ENCODE data around the gene GRHL1. TPM values are rescaled to one million over a fixed set of nuclear protein-coding genes. Genes with fewer than 3 reads are reported as not detected.
"Not testable (repeated sequence)": the region's sequence is repeated elsewhere in the genome, so short reads cannot be mapped to it uniquely, and the experiment has no call there.

The GRHL1 gene
- total and polyA plus RNA-seq, 2 donors (not counting 1 experiment from before 2014, with no cell fraction given), result 0.25 to 0.76 TPM

- intact Hi-C loops (cut with micrococcal nuclease), result no loop called here
- CTCF ChIA-PET, result no interaction called here
- WGBS (ENCODE audit: insufficient coverage), result 98% methylated on average over 34 of the region's 36 CpGs
Measured at GRCh38 chr2:10009811-10010781, 58.6 kb downstream of the GRHL1 start.

DNA sequence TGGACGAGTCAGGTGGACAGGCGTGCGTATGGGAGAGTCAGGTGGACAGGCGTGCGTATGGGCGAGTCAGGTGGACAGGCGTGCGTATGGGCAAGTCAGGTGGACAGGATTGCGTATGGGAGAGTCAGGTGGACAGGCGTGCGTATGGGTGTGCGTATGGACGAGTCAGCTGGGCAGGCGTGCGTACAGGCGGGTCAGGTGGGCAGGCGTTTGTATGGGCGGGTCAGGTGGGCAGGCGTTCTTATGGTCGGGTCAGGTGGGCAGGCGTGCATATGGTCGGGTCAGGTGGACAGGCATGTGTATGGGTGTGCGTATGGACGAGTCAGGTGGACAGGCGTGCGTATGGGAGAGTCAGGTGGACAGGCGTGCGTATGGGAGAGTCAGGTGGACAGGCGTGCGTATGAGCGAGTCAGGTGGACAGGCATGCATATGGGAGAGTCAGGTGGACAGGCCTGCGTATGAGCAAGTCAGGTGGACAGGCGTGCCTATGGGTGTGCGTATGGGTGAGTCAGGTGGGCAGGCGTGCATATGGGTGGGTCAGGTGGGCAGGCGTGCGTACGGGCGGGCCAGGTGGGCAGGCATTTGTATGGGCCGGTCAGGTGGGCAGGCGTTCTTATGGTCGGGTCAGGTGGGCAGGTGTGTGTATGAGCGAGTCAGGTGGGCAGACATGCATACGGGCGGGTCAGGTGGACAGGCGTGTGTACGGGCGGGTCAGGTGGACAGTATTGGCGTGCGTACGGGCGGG lies 59.5 kb downstream of the GRHL1 start:
- H3K4me3 Mint-ChIP-seq; H3K27me3 ChIP-seq (replicated peaks in 1 of 4; ENCODE audit: control extremely low read depth in 1 of 4, control insufficient read depth in 3 of 4, insufficient read depth in 4 of 4, low read length in 3 of 4); H3K4me2 ChIP-seq (replicated peaks; ENCODE audit: low read depth, low read length, poor library complexity, severe bottlenecking); H3K4me1 Mint-ChIP-seq; POLR2A ChIA-PET; H3K9ac ChIP-seq (ENCODE audit: low read length); H3K27me3 Mint-ChIP-seq; ATAC-seq (ENCODE audit: low read depth); H3K79me2 ChIP-seq (ENCODE audit: control insufficient read depth, insufficient read depth, low read length); H3K9me3 Mint-ChIP-seq (ENCODE audit: insufficient read depth); H3K4me1 ChIP-seq (ENCODE audit: control insufficient read depth in 2 of 2, insufficient read depth in 2 of 2, low read length in 2 of 2); CTCF ChIA-PET; H4K20me1 ChIP-seq (ENCODE audit: control insufficient read depth, insufficient read depth, low read length, poor library complexity, severe bottlenecking); H3K27ac ChIP-seq (ENCODE audit: low read length in 2 of 2); DNase-seq; H2AFZ ChIP-seq (ENCODE audit: insufficient read depth, low read depth, low read length, poor library complexity, severe bottlenecking); H3K36me3 ChIP-seq (replicated peaks in 1 of 2; ENCODE audit: control extremely low read depth in 1 of 2, control insufficient read depth in 1 of 2, extremely low read depth in 1 of 2, insufficient read depth in 2 of 2, low read length in 1 of 2); intact Hi-C loops (cut with micrococcal nuclease); H3K27ac Mint-ChIP-seq; H3K4me3 ChIP-seq (ENCODE audit: control extremely low read depth in 1 of 5, extremely low read depth in 1 of 5, insufficient read depth in 1 of 5, low read depth in 2 of 5, low read length in 4 of 5): not testable (repeated sequence)
- 97% methylated on average over 50 of the region's 52 CpGs for WGBS (ENCODE audit: insufficient coverage)
- H3K9me3 ChIP-seq (ENCODE audit: control extremely low read depth in 1 of 3, control insufficient read depth in 2 of 3, insufficient read depth in 1 of 3, low read length in 2 of 3), result peaks cover 0 to 13% (median 0%) of the 10 kb centered on the region in 3 donors

More at GRCh38 chr2:10009811-10010781, 58.6 kb downstream of the GRHL1 start:
- Histone ChIP-seq H3K4me2 (replicated peaks; ENCODE audit: low read depth, low read length, poor library complexity, severe bottlenecking) (no peak overlapping the region), H3K27me3 (replicated peaks in 1 of 4; ENCODE audit: control extremely low read depth in 1 of 4, control insufficient read depth in 3 of 4, insufficient read depth in 4 of 4, low read length in 3 of 4) (peaks cover 0 to 8% (median 0%) of the 10 kb centered on the region in 4 experiments), H3K4me1 (ENCODE audit: control insufficient read depth in 2 of 2, insufficient read depth in 2 of 2, low read length in 2 of 2) (no peaks in the 10 kb centered on the region), H3K79me2 (ENCODE audit: control insufficient read depth, insufficient read depth, low read length) (no peaks in the 10 kb centered on the region), H3K27ac (ENCODE audit: low read length in 2 of 2) (no peak overlapping the region), H2AFZ (ENCODE audit: insufficient read depth, low read depth, low read length, poor library complexity, severe bottlenecking) (no peak overlapping the region), H3K4me3 (ENCODE audit: control extremely low read depth in 1 of 5, extremely low read depth in 1 of 5, insufficient read depth in 1 of 5, low read depth in 2 of 5, low read length in 4 of 5) (no peak overlapping the region), H3K36me3 (replicated peaks in 1 of 2; ENCODE audit: control extremely low read depth in 1 of 2, control insufficient read depth in 1 of 2, extremely low read depth in 1 of 2, insufficient read depth in 2 of 2, low read length in 1 of 2) (no peaks in the 10 kb centered on the region), H4K20me1 (ENCODE audit: control insufficient read depth, insufficient read depth, low read length, poor library complexity, severe bottlenecking) (no peaks in the 10 kb centered on the region), H3K9me3 (ENCODE audit: control extremely low read depth in 1 of 3, control insufficient read depth in 2 of 3, insufficient read depth in 1 of 3, low read length in 2 of 3) (peaks cover 0 to 14% (median 0%) of the 10 kb centered on the region in 3 donors), H3K9ac (ENCODE audit: low read length) (no peak overlapping the region)
- ATAC-seq (ENCODE audit: low read depth) (no peak), DNase-seq (no peak)
- TF ChIP-seq EZH2 (IDR thresholded peaks at IDR 0.05; ENCODE audit: borderline replicate concordance, insufficient read depth, low read depth, low read length, poor library complexity, severe bottlenecking) (no peak), CTCF (IDR thresholded peaks at IDR 0.05) (no peak)
- Mint-ChIP-seq H3K4me3 (no peak overlapping the region), H3K4me1 (no peaks in the 10 kb centered on the region), H3K27ac (no peak overlapping the region), H3K9me3 (ENCODE audit: insufficient read depth) (no peaks in the 10 kb centered on the region), H3K27me3 (no peaks in the 10 kb centered on the region)
- POLR2A ChIA-PET, result no interaction called here

DNA sequence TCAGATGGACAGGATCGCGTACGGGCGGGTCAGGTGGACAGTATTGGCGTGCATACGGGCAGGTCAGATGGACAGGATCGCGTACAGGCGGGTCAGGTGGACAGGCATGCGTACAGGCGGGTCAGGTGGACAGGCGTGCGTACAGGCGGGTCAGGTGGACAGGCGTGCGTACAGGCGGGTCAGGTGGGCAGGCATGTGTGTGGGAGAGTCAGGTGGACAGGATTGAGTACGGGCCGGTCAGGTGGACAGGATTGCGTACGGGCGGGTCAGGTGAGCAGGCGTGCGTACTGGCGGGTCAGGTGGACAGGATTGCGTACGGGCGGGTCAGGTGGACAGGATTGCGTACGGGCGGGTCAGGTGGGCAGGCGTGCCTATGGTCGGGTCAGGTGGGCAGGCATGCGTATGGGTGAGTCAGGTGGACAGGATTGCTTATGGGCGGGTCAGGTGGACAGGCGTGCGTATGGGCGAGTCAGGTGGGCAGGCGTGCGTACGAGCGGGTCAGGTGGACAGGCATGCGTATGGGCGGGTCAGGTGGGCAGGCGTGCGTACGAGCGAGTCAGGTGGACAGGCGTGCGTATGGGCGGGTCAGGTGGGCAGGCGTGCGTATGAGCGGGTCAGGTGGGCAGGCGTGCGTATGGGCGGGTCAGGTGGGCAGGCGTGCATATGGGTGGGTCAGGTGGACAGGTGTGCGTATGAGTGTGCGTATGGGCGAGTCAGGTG lies 60.3 kb downstream of the GRHL1 start:
- CTCF ChIA-PET; H3K9me3 Mint-ChIP-seq (ENCODE audit: insufficient read depth); H3K79me2 ChIP-seq (ENCODE audit: control insufficient read depth, insufficient read depth, low read length); H3K27me3 ChIP-seq (replicated peaks in 1 of 4; ENCODE audit: control extremely low read depth in 1 of 4, control insufficient read depth in 3 of 4, insufficient read depth in 4 of 4, low read length in 3 of 4); H4K20me1 ChIP-seq (ENCODE audit: control insufficient read depth, insufficient read depth, low read length, poor library complexity, severe bottlenecking); H3K36me3 ChIP-seq (replicated peaks in 1 of 2; ENCODE audit: control extremely low read depth in 1 of 2, control insufficient read depth in 1 of 2, extremely low read depth in 1 of 2, insufficient read depth in 2 of 2, low read length in 1 of 2); intact Hi-C loops (cut with micrococcal nuclease); H3K4me3 ChIP-seq (ENCODE audit: control extremely low read depth in 1 of 5, extremely low read depth in 1 of 5, insufficient read depth in 1 of 5, low read depth in 2 of 5, low read length in 4 of 5); H3K27me3 Mint-ChIP-seq; H3K4me3 Mint-ChIP-seq; H3K4me1 Mint-ChIP-seq; H3K27ac ChIP-seq (ENCODE audit: low read length in 2 of 2); H3K27ac Mint-ChIP-seq; H2AFZ ChIP-seq (ENCODE audit: insufficient read depth, low read depth, low read length, poor library complexity, severe bottlenecking); H3K4me1 ChIP-seq (ENCODE audit: control insufficient read depth in 2 of 2, insufficient read depth in 2 of 2, low read length in 2 of 2); ATAC-seq (ENCODE audit: low read depth); POLR2A ChIA-PET; H3K4me2 ChIP-seq (replicated peaks; ENCODE audit: low read depth, low read length, poor library complexity, severe bottlenecking); DNase-seq; H3K9ac ChIP-seq (ENCODE audit: low read length): not testable (repeated sequence)
- 90% methylated on average over 35 of the region's 61 CpGs for WGBS (ENCODE audit: insufficient coverage)
- peaks cover 0 to 12% (median 0%) of the 10 kb centered on the region in 3 donors for H3K9me3 ChIP-seq (ENCODE audit: control extremely low read depth in 1 of 3, control insufficient read depth in 2 of 3, insufficient read depth in 1 of 3, low read length in 2 of 3)
